Nephron (organoid): Measurements from ENCODE around the gene DIABLO.

Source experiments
- H3K27ac Mint-ChIP-seq, 3 experiments: 2 replicates each; pipeline ENCODE4 v1.8.0; 2020; ENCODE audit warnings: mixed read lengths in 3 of 3, mild to moderate bottlenecking in 2 of 3, moderate library complexity in 1 of 3
- H3K27me3 Mint-ChIP-seq: 2 replicates; pipeline ENCODE4 v1.8.0; 2021; ENCODE audit warnings: low read depth, mild to moderate bottlenecking, moderate library complexity, mixed read lengths
- H3K36me3 Mint-ChIP-seq: 2 replicates; pipeline ENCODE4 v1.8.0; 2020; ENCODE audit warnings: low read depth, mixed read lengths
- H3K4me1 Mint-ChIP-seq: 2 replicates; pipeline ENCODE4 v1.8.0; 2020; ENCODE audit warnings: mixed read lengths
- H3K4me3 Mint-ChIP-seq, 3 experiments: 2 replicates each; pipeline ENCODE4 v1.8.0; 2020; ENCODE audit warnings: mild to moderate bottlenecking in 3 of 3, mixed read lengths in 3 of 3, moderate library complexity in 2 of 3
- H3K9me3 Mint-ChIP-seq: 2 replicates; pipeline ENCODE4 v1.8.0; 2020; ENCODE audit warnings: mixed read lengths
- TF ChIP-seq, protein P1 (sequence below), 3 experiments: fragments of 200-600 bp; sonication (generic); IDR thresholded peaks; one replicate each; pipeline ENCODE4 v1.5.0; 2021; ENCODE audit warnings: antibody characterized with exemption in 3 of 3; ENCODE audit not compliant: unreplicated experiment in 3 of 3

Gene DIABLO

DNA sequence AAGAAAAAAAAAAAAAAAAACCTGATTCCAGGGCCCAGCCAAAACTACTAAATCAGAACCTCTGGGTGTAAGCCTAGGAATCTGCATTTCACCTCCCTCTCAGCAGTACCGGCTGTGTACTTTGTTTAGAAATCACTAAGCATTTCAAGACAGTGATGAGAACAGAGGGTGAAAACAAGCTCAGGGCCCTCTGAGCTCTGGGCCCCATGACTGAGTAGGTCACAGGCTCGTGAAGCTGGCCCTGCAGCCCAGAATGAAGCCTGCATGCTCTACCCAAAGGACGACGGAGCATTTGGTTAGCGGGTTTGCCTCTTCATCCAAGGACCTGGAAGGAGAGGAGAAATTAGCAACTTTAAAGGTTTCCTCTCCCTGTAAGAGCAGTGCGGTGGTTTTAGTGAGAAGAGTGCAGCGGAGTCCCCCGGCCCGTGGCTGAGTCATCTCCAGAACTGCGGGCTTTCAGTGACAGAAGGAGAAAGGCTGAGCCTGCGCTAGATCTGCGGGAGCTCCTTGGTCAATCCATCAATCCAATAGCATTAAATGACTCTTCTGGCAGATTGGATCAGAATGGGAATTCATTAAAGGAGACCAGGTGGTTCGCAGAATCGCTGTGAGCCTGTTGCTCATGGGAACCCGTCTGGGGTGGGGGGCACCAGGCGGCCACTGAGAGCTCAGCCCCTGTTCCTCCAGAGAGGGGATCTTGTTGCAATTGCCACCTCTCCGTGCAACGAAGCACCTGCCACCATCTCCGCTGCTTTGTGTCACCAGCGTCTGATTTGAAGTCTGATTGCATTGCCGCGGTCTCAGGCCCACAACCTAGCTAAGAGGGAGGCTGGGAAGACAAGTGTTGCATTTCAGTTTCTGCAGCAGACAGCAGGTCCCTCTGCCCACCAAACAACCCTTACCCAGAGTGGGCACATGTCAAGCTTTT, 59.2 kb downstream of the DIABLO start:
- Mint-ChIP-seq H3K27me3 (no peaks in the 10 kb centered on the region), H3K36me3 (no peaks in the 10 kb centered on the region), H3K9me3 (no peaks in the 10 kb centered on the region), H3K27ac (no peak overlapping the region), H3K4me1 (no peaks in the 10 kb centered on the region), H3K4me3 (no peak overlapping the region)
- TF ChIP-seq, protein P1, sequence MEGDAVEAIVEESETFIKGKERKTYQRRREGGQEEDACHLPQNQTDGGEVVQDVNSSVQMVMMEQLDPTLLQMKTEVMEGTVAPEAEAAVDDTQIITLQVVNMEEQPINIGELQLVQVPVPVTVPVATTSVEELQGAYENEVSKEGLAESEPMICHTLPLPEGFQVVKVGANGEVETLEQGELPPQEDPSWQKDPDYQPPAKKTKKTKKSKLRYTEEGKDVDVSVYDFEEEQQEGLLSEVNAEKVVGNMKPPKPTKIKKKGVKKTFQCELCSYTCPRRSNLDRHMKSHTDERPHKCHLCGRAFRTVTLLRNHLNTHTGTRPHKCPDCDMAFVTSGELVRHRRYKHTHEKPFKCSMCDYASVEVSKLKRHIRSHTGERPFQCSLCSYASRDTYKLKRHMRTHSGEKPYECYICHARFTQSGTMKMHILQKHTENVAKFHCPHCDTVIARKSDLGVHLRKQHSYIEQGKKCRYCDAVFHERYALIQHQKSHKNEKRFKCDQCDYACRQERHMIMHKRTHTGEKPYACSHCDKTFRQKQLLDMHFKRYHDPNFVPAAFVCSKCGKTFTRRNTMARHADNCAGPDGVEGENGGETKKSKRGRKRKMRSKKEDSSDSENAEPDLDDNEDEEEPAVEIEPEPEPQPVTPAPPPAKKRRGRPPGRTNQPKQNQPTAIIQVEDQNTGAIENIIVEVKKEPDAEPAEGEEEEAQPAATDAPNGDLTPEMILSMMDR (IDR thresholded peaks at IDR 0.05; ENCODE audit: unreplicated experiment in 3 of 3): no peak

DNA sequence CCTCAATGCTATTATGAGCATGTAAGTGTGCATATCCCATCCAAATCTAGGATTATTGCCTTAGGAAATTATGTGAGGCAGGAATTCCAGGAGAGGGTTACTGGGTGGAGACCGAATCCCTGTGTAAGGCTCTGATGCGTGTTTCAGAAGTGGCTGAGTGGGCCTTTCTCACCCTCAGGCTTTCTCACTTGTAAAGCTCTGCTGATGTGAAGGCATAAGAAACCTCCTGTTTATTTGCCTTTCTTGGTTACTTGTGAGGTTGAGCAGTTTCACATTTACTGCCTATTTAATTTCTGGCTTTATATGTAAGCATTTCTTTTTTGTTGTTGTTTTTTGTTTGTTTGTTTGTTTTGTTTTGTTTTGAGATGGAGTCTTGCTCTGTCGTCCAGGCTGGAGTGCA, 62.9 kb downstream of the DIABLO start:
- TF ChIP-seq, protein P1 (IDR thresholded peaks at IDR 0.05; ENCODE audit: unreplicated experiment in 3 of 3): no peak
- H3K36me3 Mint-ChIP-seq: no peaks in the 10 kb centered on the region
- H3K9me3 Mint-ChIP-seq: no peaks in the 10 kb centered on the region
- no peak overlapping the region for H3K4me3 Mint-ChIP-seq
- no peaks in the 10 kb centered on the region for H3K4me1 Mint-ChIP-seq
- no peaks in the 10 kb centered on the region for H3K27me3 Mint-ChIP-seq
- no peak overlapping the region for H3K27ac Mint-ChIP-seq

DNA sequence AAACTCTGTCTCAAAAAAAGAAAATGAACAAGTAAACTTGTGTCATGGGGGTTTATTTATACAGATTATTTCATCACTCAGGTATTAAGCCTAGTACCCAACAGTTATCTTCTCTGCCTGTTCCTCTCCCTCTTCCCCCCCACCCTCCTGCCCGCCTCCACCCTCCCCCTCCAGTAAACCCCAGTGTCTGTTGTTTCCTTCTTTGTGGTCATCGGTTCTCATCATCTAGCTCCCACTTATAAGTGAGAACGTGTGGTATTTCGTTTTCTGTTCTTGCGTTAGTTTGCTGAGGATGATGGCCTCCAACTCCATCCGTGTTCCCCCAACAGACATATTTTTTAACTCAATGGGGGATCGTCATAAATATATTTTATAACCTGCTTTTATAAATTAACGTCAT, 64.2 kb downstream of the DIABLO start:
- H3K36me3 Mint-ChIP-seq: no peaks in the 10 kb centered on the region
- H3K4me3 Mint-ChIP-seq: no peak overlapping the region
- no peaks in the 10 kb centered on the region for H3K9me3 Mint-ChIP-seq
- no peaks in the 10 kb centered on the region for H3K4me1 Mint-ChIP-seq
- TF ChIP-seq, protein P1 (IDR thresholded peaks at IDR 0.05; ENCODE audit: unreplicated experiment in 3 of 3): no peak
- H3K27ac Mint-ChIP-seq: no peak overlapping the region
- H3K27me3 Mint-ChIP-seq: no peaks in the 10 kb centered on the region

DNA sequence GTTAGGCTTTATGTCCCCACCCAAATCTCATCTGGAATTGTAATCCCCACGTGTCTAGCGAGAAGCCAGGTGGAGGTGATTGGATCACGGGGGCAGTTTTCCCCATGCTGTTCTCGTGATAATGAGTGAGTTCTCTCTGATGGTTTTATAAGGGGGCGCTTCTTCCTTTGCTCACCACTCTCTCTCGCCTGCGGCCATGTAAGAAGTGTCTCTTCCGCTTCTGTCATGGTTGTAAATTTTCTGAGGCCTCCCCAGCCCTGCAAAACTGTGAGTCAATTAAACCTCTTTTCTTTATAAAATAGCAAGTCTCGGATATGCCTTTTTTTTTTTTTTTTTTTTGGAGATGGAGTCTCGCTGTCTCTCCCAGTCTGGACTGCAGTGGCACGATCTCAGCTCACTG, 65.1 kb downstream of the DIABLO start:
- Mint-ChIP-seq H3K9me3 (no peaks in the 10 kb centered on the region), H3K27me3 (no peaks in the 10 kb centered on the region), H3K27ac (no peak overlapping the region), H3K4me3 (no peak overlapping the region), H3K4me1 (no peaks in the 10 kb centered on the region), H3K36me3 (no peaks in the 10 kb centered on the region)
- TF ChIP-seq, protein P1 (IDR thresholded peaks at IDR 0.05; ENCODE audit: unreplicated experiment in 3 of 3): no peak

DNA sequence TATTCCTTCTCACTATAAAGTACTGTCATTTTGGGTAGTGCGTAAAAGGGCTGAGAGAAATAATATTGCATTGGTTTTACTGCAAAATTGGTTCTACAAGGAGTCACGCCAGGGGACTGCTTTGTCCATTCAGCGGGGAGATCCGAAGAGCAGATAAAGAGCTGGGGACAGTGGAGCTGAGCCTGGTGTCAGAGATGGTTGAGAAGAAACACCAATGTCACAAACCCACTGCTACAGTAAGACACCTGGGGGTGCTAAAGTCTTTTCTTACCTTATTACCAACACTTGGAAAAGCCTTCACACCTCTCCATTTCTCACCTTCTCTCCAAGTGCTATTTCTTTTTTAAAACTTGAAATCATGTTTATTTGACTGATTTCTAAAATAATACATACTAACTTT, 66.0 kb downstream of the DIABLO start:
- no peaks in the 10 kb centered on the region for H3K36me3 Mint-ChIP-seq
- H3K27me3 Mint-ChIP-seq: no peaks in the 10 kb centered on the region
- H3K4me1 Mint-ChIP-seq: no peaks in the 10 kb centered on the region
- TF ChIP-seq, protein P1 (IDR thresholded peaks at IDR 0.05; ENCODE audit: unreplicated experiment in 3 of 3): no peak
- H3K4me3 Mint-ChIP-seq: no peak overlapping the region
- no peak overlapping the region for H3K27ac Mint-ChIP-seq
- no peaks in the 10 kb centered on the region for H3K9me3 Mint-ChIP-seq
